Ectodermal cell (in vitro differentiated cells): Measurements from ENCODE around the gene AP1M1.

Source experiments
- H3K27ac ChIP-seq: 2 replicates; pipeline ENCODE4 v1.7.0; 2013; ENCODE audit warnings: mild to moderate bottlenecking, low read depth, low read length; ENCODE audit not compliant: insufficient read depth, poor library complexity, severe bottlenecking
- H3K27me3 ChIP-seq: 2 replicates; pipeline ENCODE4 v1.7.0; 2013; ENCODE audit warnings: mild to moderate bottlenecking, low read length; ENCODE audit not compliant: insufficient read depth, control insufficient read depth, poor library complexity, severe bottlenecking
- H3K36me3 ChIP-seq: one replicate; pipeline ENCODE4 v1.7.0; 2013; ENCODE audit warnings: low read length; ENCODE audit not compliant: control insufficient read depth, insufficient read depth
- H3K4me1 ChIP-seq: one replicate; pipeline ENCODE4 v1.7.0; 2013; ENCODE audit warnings: low read length; ENCODE audit not compliant: control insufficient read depth, insufficient read depth
- H3K4me3 ChIP-seq: 2 replicates; pipeline ENCODE4 v1.7.0; 2013; ENCODE audit warnings: low read depth, low read length, control low read depth; ENCODE audit not compliant: insufficient read depth
- H3K9me3 ChIP-seq: 2 replicates; pipeline ENCODE4 v1.7.0; 2013; ENCODE audit warnings: mild to moderate bottlenecking, low read length, moderate library complexity; ENCODE audit not compliant: control insufficient read depth
- WGBS, 2 experiments: methylation state at CpG; one replicate each; pipeline ENCODE4 v1.1.7; 2013; ENCODE audit warnings: missing lambda C conversion rate in 2 of 2; 5-methylcytosine and 5-hydroxymethylcytosine counted together

The AP1M1 gene

GRCh38 chr19:16232127-16232526, 34.4 kb downstream of the AP1M1 start:
- Histone ChIP-seq H3K27me3 (no peaks in the 10 kb centered on the region), H3K4me3 (no peak overlapping the region), H3K27ac (no peak overlapping the region), H3K36me3 (peaks cover 14% of the 10 kb centered on the region), H3K9me3 (no peaks in the 10 kb centered on the region), H3K4me1 (no peaks in the 10 kb centered on the region)
- WGBS, 2 experiments = 93 to 96% methylated on average over 16 of the region's 16 CpGs

DNA sequence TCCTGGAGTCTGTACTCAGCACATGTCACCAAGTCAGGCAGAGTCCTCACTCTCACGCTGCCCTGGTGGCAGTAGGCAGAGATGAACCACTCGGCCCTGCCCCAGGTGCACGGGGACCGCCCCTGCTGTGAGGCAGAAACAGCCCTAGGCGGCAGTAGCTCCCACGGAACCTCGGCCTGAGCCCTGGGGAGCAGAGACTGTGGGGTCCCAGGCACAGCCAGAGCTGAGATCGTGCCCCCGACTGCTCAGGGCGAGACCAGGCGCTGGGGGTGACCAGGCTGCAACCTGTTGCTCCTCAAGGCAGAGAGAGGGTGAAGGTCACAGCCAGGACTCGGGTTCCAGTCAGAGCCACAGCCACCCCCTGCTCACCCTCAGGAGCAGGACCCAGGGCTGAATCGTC, 34.9 kb downstream of the AP1M1 start:
- Histone ChIP-seq H3K4me1 (no peaks in the 10 kb centered on the region), H3K36me3 (peaks cover 14% of the 10 kb centered on the region), H3K4me3 (no peak overlapping the region), H3K27ac (no peak overlapping the region), H3K27me3 (no peaks in the 10 kb centered on the region), H3K9me3 (no peaks in the 10 kb centered on the region)
- WGBS, 2 experiments = 94% methylated on average over 13 of the region's 13 CpGs

GRCh38 chr19:16233081-16233776, 35.5 kb downstream of the AP1M1 start:
- H3K4me1 ChIP-seq = no peaks in the 10 kb centered on the region
- H3K27ac ChIP-seq = no peak overlapping the region
- H3K27me3 ChIP-seq = no peaks in the 10 kb centered on the region
- 94 to 95% methylated on average over 19 of the region's 19 CpGs for WGBS, 2 experiments
- no peak overlapping the region for H3K4me3 ChIP-seq
- peaks cover 14% of the 10 kb centered on the region for H3K36me3 ChIP-seq
- no peaks in the 10 kb centered on the region for H3K9me3 ChIP-seq

DNA sequence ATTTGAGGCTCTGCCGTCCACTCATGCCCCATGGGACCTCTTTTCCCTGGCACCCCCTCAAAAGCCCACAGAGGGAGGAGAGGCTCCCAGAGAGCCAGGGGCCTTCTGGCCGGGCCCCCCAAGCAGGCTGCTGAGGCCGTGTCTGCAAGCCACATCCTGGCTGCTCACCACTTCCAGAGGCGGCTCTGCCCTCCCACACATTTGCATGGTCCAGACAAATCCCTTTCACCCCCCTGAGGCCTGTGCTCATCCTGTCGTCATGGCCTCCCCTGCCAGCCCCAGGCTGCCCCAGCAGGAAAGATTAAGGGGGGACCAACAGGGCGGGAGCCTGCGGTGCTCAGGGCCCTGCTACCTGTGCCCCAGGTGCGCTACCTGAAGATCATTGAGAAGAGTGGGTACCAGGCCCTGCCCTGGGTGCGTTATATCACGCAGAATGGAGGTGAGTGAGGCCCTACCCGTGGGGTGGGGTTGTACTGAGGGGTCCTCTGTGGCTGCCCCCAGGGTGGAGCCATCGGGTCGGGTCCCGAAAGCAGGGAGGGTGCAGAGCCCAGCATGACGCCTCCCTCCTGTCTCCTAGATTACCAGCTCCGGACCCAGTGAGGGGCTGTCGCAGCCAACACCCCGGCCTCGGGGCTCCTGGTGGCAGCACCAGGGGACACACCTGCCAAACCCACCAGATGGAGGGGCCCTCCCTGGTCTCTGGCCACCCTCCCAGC, 36.3 kb downstream of the AP1M1 start:
- no peak overlapping the region for H3K27ac ChIP-seq
- no peaks in the 10 kb centered on the region for H3K27me3 ChIP-seq
- WGBS, 2 experiments = 94 to 97% methylated on average over 19 of the region's 19 CpGs
- no peaks in the 10 kb centered on the region for H3K9me3 ChIP-seq
- no peaks in the 10 kb centered on the region for H3K4me1 ChIP-seq
- H3K4me3 ChIP-seq = no peak overlapping the region
- peaks cover 12% of the 10 kb centered on the region for H3K36me3 ChIP-seq

DNA sequence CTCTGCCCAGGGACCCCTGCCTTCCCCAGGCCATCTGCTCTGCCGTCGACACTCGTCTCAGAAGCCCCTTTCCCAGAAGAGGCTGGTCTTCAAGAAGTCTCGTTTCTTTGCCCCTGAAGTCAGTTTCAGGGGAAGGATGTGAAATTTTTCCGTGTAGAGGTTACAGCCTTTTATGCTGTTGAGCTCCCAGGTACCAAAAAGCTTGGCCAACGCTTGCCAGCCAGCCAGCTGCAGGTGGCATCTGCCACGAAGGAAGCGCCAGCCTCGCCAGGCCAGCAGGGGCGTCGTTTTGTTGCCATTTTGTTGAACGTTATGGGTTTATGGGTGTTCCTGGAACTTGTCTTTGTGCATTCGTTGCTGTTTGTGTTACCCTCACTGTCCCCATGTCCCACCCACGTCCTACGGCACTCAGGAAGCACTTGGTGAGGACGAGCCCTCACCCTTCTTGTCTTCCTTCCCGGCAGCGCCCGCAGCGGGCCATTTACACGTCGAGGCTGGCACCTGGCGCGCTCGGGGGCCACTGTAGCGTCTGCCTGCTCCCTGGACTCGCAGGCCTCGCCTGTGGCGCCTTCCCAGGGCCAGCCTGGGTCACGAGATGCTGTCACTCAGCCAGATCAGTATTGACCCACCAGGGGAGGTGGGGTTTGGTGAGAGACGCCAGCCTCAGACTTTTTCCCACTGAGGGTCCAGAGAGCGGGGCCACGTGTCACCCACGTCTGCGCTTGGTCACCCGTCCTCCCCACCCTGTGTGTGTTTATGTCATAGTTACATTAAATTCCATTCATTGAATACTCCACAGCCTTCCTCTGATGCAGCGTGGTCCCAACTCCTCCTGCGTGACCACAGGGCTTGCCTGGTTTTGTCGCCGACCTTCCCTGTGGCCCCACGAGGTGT, 37.1 kb downstream of the AP1M1 start:
- Histone ChIP-seq H3K27me3 (no peaks in the 10 kb centered on the region), H3K36me3 (peaks cover 9% of the 10 kb centered on the region), H3K4me3 (no peak overlapping the region), H3K9me3 (no peaks in the 10 kb centered on the region), H3K4me1 (no peaks in the 10 kb centered on the region), H3K27ac (no peak overlapping the region)
- WGBS, 2 experiments = 94% methylated on average over 41 of the region's 41 CpGs

GRCh38 chr19:16235811-16236652, 38.3 kb downstream of the AP1M1 start:
- no peaks in the 10 kb centered on the region for H3K27me3 ChIP-seq
- H3K27ac ChIP-seq = no peak overlapping the region
- no peaks in the 10 kb centered on the region for H3K4me1 ChIP-seq
- peaks cover 9% of the 10 kb centered on the region for H3K36me3 ChIP-seq
- no peak overlapping the region for H3K4me3 ChIP-seq
- WGBS, 2 experiments = 91 to 93% methylated on average over 21 of the region's 21 CpGs
- no peaks in the 10 kb centered on the region for H3K9me3 ChIP-seq

GRCh38 chr19:16244091-16244490, 46.4 kb downstream of the AP1M1 start:
- no peaks in the 10 kb centered on the region for H3K27me3 ChIP-seq
- H3K27ac ChIP-seq = no peak overlapping the region
- no peaks in the 10 kb centered on the region for H3K36me3 ChIP-seq
- no peaks in the 10 kb centered on the region for H3K9me3 ChIP-seq
- H3K4me3 ChIP-seq = no peak overlapping the region
- WGBS, 2 experiments = 88 to 96% methylated on average over 2 of the region's 2 CpGs
- H3K4me1 ChIP-seq = no peaks in the 10 kb centered on the region

- no peak overlapping the region for H3K4me3 ChIP-seq
- 46% methylated on average over 18 of the region's 18 CpGs for WGBS, 2 experiments
- H3K27me3 ChIP-seq = no peaks in the 10 kb centered on the region
- no peaks in the 10 kb centered on the region for H3K4me1 ChIP-seq
- no peak overlapping the region for H3K27ac ChIP-seq
- H3K36me3 ChIP-seq = no peaks in the 10 kb centered on the region
- H3K9me3 ChIP-seq = no peaks in the 10 kb centered on the region
These were observed 49.9 kb downstream of the AP1M1 start for GRCh38 chr19:16247353-16248182.

GRCh38 chr19:16248380-16249023, 50.8 kb downstream of the AP1M1 start:
- Histone ChIP-seq H3K27me3 (no peaks in the 10 kb centered on the region), H3K36me3 (no peaks in the 10 kb centered on the region), H3K4me3 (no peak overlapping the region), H3K27ac (no peak overlapping the region), H3K9me3 (no peaks in the 10 kb centered on the region), H3K4me1 (no peaks in the 10 kb centered on the region)
- 91 to 93% methylated on average over 7 of the region's 7 CpGs for WGBS, 2 experiments
